ENCODE measurements around the gene KIF4B.
"Not testable (repeated sequence)": the region's sequence is repeated elsewhere in the genome, so short reads cannot be mapped to it uniquely, and the experiment has no call there.

DNA sequence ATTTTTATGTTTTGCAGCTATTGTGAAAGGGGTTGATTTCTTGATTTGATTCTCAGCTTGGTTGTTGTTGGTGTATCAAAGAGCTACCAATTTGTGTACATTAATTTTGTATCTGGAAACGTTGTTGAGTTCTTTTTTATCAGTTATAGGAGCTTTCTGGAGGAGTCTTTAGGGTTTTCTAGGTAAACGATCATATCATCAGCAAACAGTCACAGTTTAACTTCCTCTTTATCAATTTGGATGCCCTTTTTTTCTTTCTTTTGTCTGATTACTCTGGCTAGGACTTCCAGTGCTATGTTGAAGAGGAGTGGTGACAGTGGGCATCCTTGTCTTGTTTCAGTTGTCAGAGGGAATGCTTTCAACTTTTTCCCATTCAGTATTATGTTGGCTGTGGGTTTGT lies 21.5 kb downstream of the KIF4B start:
- TF ChIP-seq, protein P1, sequence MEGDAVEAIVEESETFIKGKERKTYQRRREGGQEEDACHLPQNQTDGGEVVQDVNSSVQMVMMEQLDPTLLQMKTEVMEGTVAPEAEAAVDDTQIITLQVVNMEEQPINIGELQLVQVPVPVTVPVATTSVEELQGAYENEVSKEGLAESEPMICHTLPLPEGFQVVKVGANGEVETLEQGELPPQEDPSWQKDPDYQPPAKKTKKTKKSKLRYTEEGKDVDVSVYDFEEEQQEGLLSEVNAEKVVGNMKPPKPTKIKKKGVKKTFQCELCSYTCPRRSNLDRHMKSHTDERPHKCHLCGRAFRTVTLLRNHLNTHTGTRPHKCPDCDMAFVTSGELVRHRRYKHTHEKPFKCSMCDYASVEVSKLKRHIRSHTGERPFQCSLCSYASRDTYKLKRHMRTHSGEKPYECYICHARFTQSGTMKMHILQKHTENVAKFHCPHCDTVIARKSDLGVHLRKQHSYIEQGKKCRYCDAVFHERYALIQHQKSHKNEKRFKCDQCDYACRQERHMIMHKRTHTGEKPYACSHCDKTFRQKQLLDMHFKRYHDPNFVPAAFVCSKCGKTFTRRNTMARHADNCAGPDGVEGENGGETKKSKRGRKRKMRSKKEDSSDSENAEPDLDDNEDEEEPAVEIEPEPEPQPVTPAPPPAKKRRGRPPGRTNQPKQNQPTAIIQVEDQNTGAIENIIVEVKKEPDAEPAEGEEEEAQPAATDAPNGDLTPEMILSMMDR (IDR thresholded peaks at IDR 0.05): not testable (repeated sequence)
- TF ChIP-seq EP300 (IDR thresholded peaks at IDR 0.05): not testable (repeated sequence)

Data from tibial nerve (tissue), 4 donors.